K562 (cell line): Measurements from ENCODE around the gene SPATA20. TPM values are rescaled to one million over a fixed set of nuclear protein-coding genes. Genes with fewer than 3 reads are reported as not detected.

Experiments used
- ATAC-seq: fragments of 200-7000 bp; cut with Tn5 transposase; 3 replicates; pipeline ENCODE4 v1.9.1; 2020; ENCODE audit warnings: moderate library complexity
- BruUV-seq: library from RNA; stranded (reverse); fragments of 400-500 nt; replicated peaks from 2 replicates; lab custom pipeline; 2021; lab: Mats Ljungman, UMichigan
- CTCF ChIA-PET: fragments of 300-600 bp; formaldehyde crosslinking; extraction: SDS; loops from one replicate; lab custom pipeline; 2021; ENCODE audit warnings: low intra/inter-chr PET ratio; lab: Yijun Ruan, JAX
- POLR2A ChIA-PET: fragments of 300-600, 350-650 bp; sonication (Branson Sonifier 250); formaldehyde crosslinking; extraction: SDS; loops from one replicate; lab custom pipeline; 2021; ENCODE audit warnings: antibody characterized with exemption, inconsistent platforms; lab: Yijun Ruan, JAX
- DNase-seq, 4 experiments: peaks; one replicate each; pipeline versions ENCODE4 v3.0.0 to v3.0.0-alpha.2; 2011 to 2018; ENCODE audit warnings: low spot score in 3 of 4, mixed read lengths in 3 of 4; ENCODE audit errors: extremely low read depth in 1 of 4
- FAIRE-seq: peaks from 2 replicates; lab custom pipeline; 2011; peaks lifted over from hg19 to GRCh38; lab: Jason Lieb, UNC
- H2AFZ ChIP-seq: 2 replicates; pipeline ENCODE4 v1.6.0; 2011; ENCODE audit warnings: low read depth, low read length, control low read depth, inconsistent platforms
- H3K27ac ChIP-seq: fragments of 200-600 bp; 3 replicates; pipeline ENCODE4 v1.8.0; 2011; ENCODE audit warnings: low read depth, mild to moderate bottlenecking, control low read depth, inconsistent platforms, low read length, moderate library complexity, mixed read lengths; ENCODE audit errors: extremely low read depth
- H3K27me3 ChIP-seq, 2 experiments: fragments of 300-600 bp in 1 of 2; 2 replicates in 1 of 2; 3 replicates in 1 of 2; pipeline versions ENCODE4 v1.6.0 to v1.8.0; 2011; ENCODE audit warnings: inconsistent platforms in 2 of 2, low read length in 2 of 2, mild to moderate bottlenecking in 1 of 2, mixed read lengths in 1 of 2, moderate library complexity in 1 of 2; ENCODE audit not compliant: control insufficient read depth in 2 of 2, insufficient read depth in 2 of 2
- H3K36me3 ChIP-seq: fragments of 300-600 bp; 3 replicates; pipeline ENCODE4 v1.8.0; 2011; ENCODE audit warnings: mild to moderate bottlenecking, low read length, inconsistent platforms; ENCODE audit not compliant: control insufficient read depth, insufficient read depth
- H3K4me1 ChIP-seq, 2 experiments: fragments of 200-600 bp in 1 of 2; replicated peaks in 1 of 2; 2 replicates in 1 of 2; 3 replicates in 1 of 2; pipeline versions ENCODE4 v1.5.1 to v1.8.0; 2011; ENCODE audit warnings: inconsistent platforms in 2 of 2, low read length in 2 of 2, mild to moderate bottlenecking in 1 of 2, mixed read lengths in 1 of 2, moderate library complexity in 1 of 2; ENCODE audit not compliant: control insufficient read depth in 2 of 2, insufficient read depth in 2 of 2
- H3K4me2 ChIP-seq: 2 replicates; pipeline ENCODE4 v1.6.1; 2011; ENCODE audit warnings: low read length, control low read depth, inconsistent platforms, mixed read lengths; ENCODE audit not compliant: insufficient read depth
- H3K4me3 ChIP-seq: fragments of 200-600 bp; sonication (generic), shearing (Covaris generic); 2 replicates; pipeline ENCODE4 v1.5.1; 2016; ENCODE audit warnings: control low read depth, inconsistent platforms
- H3K79me2 ChIP-seq: fragments of 200-600 bp; 3 replicates; pipeline ENCODE4 v1.8.0; 2011; ENCODE audit warnings: low read length, inconsistent platforms; ENCODE audit not compliant: control insufficient read depth, insufficient read depth
- H3K9ac ChIP-seq, 2 experiments: 2 replicates each; pipeline versions ENCODE4 v1.6.0 to v1.6.1; 2011; ENCODE audit warnings: low read depth in 2 of 2, low read length in 2 of 2, control low read depth in 1 of 2, inconsistent platforms in 1 of 2, mild to moderate bottlenecking in 1 of 2, mixed read lengths in 1 of 2; ENCODE audit not compliant: insufficient read depth in 1 of 2
- H3K9me1 ChIP-seq: one replicate; pipeline ENCODE4 v1.6.0; 2011; ENCODE audit warnings: inconsistent platforms, mild to moderate bottlenecking, low read length, moderate library complexity; ENCODE audit not compliant: control insufficient read depth, insufficient read depth
- H3K9me3 ChIP-seq: replicated peaks from 2 replicates; pipeline ENCODE4 v1.5.1; 2011; ENCODE audit warnings: low read depth, low read length, inconsistent platforms; ENCODE audit not compliant: control insufficient read depth, insufficient read depth
- H4K20me1 ChIP-seq: replicated peaks from 2 replicates; pipeline ENCODE4 v1.6.1; 2011; ENCODE audit warnings: low read length, inconsistent platforms, mixed read lengths; ENCODE audit not compliant: control insufficient read depth, insufficient read depth
- ATF7 ChIP-seq: fragments of 450-650 bp; IDR thresholded peaks from 2 replicates; pipeline ENCODE4 v1.7.1; 2014; ENCODE audit warnings: mild to moderate bottlenecking, moderate library complexity
- BRCA1 ChIP-seq, 2 experiments: fragments of 450-650 bp in 1 of 2; sonication (generic) in 1 of 2; formaldehyde crosslinking in 1 of 2; IDR thresholded peaks; 2 replicates each; pipeline versions ENCODE4 v1.5.0 to v1.6.1; 2017 to 2020; ENCODE audit warnings: mild to moderate bottlenecking in 1 of 2, missing genetic modification reagents in 1 of 2
- PHF21A ChIP-seq: fragments of 450-650 bp; IDR thresholded peaks from 2 replicates; pipeline ENCODE4 v1.6.1; 2017; ENCODE audit warnings: low read depth, borderline replicate concordance
- PML ChIP-seq: IDR thresholded peaks from 2 replicates; pipeline ENCODE4 v1.6.1; 2012; ENCODE audit warnings: low read length, inconsistent platforms
- SMAD4 ChIP-seq: fragments of 250-450 bp; sonication (Bioruptor Pico); conservative IDR thresholded peaks from 2 replicates; pipeline ENCODE4 v1.8.0; 2021; ENCODE audit warnings: inconsistent platforms, mild to moderate bottlenecking, moderate library complexity
- TAF7 ChIP-seq: fragments of 450-650 bp; IDR thresholded peaks from 2 replicates; pipeline ENCODE4 v1.6.1; 2016; ENCODE audit warnings: missing genetic modification characterization, missing compliant biosample characterization
- whole genome bisulfite sequencing: fragments of 100-300 bp; shearing (Covaris generic); methylation state at CpG from one replicate; pipeline ENCODE4 v1.1.6; 2016; ENCODE audit warnings: low coverage, mixed read lengths; ENCODE audit not compliant: insufficient coverage; ENCODE audit errors: missing lambda C conversion rate; 5-methylcytosine and 5-hydroxymethylcytosine counted together
- in situ Hi-C: fragments of 300-500 bp; cut with MboI; formaldehyde crosslinking; loops from 4 replicates; pipeline ENCODE4 v1.15.0; 2018; ENCODE audit warnings: inconsistent platforms, mixed read lengths
- intact Hi-C: fragments of 100-400 bp; cut with micrococcal nuclease; formaldehyde crosslinking; loops from 2 replicates; pipeline ENCODE4 v1.14.2; 2022
- polyA plus RNA-seq, 8 experiments: library from polyadenylated mRNA; depleted of rRNA in 4 of 8; stranded (reverse) in 5 of 8; unstranded in 3 of 8; fragments of >200 nt; fragmentation: Nextera tagmentation in 2 of 8; fragmentation: Illumina TruSeq in 1 of 8; extraction: Ambion mirVana in 2 of 8; extraction: Trizol in 1 of 8; gene quantifications; 2 replicates each; pipeline versions ENCODE4 v1.2.1 to v1.2.3, GENCODE V29; 2011 to 2014; ENCODE audit warnings: inconsistent platforms in 1 of 8, missing spikeins in 1 of 8
- total RNA-seq, 7 experiments: library from RNA; depleted of rRNA in 6 of 7; stranded (reverse); fragments of >200 nt in 6 of 7; fragmentation: Illumina TruSeq in 2 of 7; extraction: Trizol in 2 of 7; gene quantifications; 2 replicates each; pipeline versions ENCODE4 v1.2.1 to v1.2.3, GENCODE V29; 2011 to 2021; ENCODE audit warnings: low replicate concordance in 1 of 7
- TF ChIP-seq, protein P1 (sequence below), 2 experiments: fragments of 250-450 bp in 1 of 2; fragments of 450-650 bp in 1 of 2; sonication (Bioruptor Pico) in 1 of 2; IDR thresholded peaks; 2 replicates each; pipeline versions ENCODE4 v1.6.1 to v1.8.0; 2016 to 2021; ENCODE audit warnings: mild to moderate bottlenecking in 2 of 2, moderate library complexity in 2 of 2, missing compliant biosample characterization in 1 of 2, missing genetic modification characterization in 1 of 2

The SPATA20 gene
- total and polyA plus RNA-seq, 9 of the 15 experiments (the other 6 are each of a cell fraction or from before 2014, with no cell fraction given): 0.08 to 4.0 (median 1.5) TPM

GRCh38 chr17:50551884-50552283 lies 4.9 kb downstream of the SPATA20 start:
- BruUV-seq: no TSS peak
- DNase-seq: no peak
- Histone ChIP-seq H2AFZ (no peak overlapping the region), H3K4me3 (no peak overlapping the region), H3K27me3 (peaks cover 3 to 36% of the 10 kb centered on the region in 2 experiments; a peak in 3 of 5 replicates), H3K9ac (0 out of 4 replicates have a peak overlapping the region, but pooled peaks of 1 of the 2 experiments have one; percentile 6), H3K79me2 (no peaks in the 10 kb centered on the region), H3K9me3 (no peaks in the 10 kb centered on the region), H4K20me1 (no peaks in the 10 kb centered on the region; the same call in 1 of the 2 replicates), H3K4me1 (peaks cover 6 to 42% of the 10 kb centered on the region in 2 experiments; a peak in 4 of 5 replicates)
- intact Hi-C loops: loop anchor here (1.0 to 2.0 kb wide), 2 partner anchors 75 to 129 kb away; no protein-coding TSS in a partner anchor
- no peak for TF ChIP-seq BRCA1 (IDR thresholded peaks at IDR 0.05)
- 0 out of 2 replicates have a peak, but pooled peaks have one; percentile 12 for TF ChIP-seq BRCA1 (CRISPR knock-in tag; IDR thresholded peaks at IDR 0.05)
- no peak for TF ChIP-seq ATF7
- no peak for TF ChIP-seq PML
- no peak for TF ChIP-seq SMAD4
- no peak for TF ChIP-seq PHF21A
- TF ChIP-seq, protein P1, sequence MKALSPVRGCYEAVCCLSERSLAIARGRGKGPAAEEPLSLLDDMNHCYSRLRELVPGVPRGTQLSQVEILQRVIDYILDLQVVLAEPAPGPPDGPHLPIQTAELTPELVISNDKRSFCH (CRISPR knock-in tag; IDR thresholded peaks at IDR 0.05): no peak
- TF ChIP-seq, protein P1 (tag; IDR thresholded peaks at IDR 0.05): no peak
- TF ChIP-seq TAF7: no peak
- TF ChIP-seq, all 486 proteins: peak for 1
- H3K27ac ChIP-seq: no peak overlapping the region
- H3K4me2 ChIP-seq: no peak overlapping the region
- WGBS: 26% methylated on average over 12 of the region's 12 CpGs
- ChIA-PET POLR2A (interaction anchor here (0.7 to 1.1 kb wide), 2 partner anchors 10 to 53 kb away, joined by 3 to 4 read pairs; no protein-coding TSS in a partner anchor), CTCF (interaction anchor here (1.2 to 1.9 kb wide), 2 partner anchors 71 to 129 kb away, joined by 5 to 7 read pairs; no protein-coding TSS in a partner anchor)
- no peak for FAIRE-seq
- in situ Hi-C loops: no loop called here
- no peaks in the 10 kb centered on the region for H3K9me1 ChIP-seq
- ATAC-seq: no peak
- no peaks in the 10 kb centered on the region for H3K36me3 ChIP-seq
